T1000 (cell line): ENCODE results near the gene APBA2.

Experiments used
- DNase-seq: peaks from one replicate; lab custom pipeline; 2025; ENCODE audit warnings: mixed read lengths; lab: John Stamatoyannopoulos, UW

The APBA2 gene

DNA sequence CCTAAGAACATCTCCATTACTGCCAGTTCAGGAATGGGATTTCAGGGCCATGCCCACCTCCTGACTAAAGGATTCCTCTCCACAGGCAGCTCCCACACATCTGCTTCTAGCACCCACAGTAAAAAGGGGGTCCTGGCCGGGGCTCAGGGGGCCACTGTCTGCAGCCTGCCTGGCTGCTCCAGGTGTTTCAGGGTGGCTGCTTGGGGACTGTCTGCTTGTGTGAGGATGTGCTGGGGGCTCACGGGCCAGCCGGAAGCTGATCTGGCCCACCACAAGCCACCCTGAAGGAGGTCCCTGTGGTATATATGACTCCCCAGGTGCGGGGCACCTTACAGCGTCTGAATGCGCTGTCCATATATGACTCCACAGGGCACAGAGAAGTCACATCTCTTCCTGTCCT lies 248.5 kb downstream of the APBA2 start:
- DNase-seq: no peak

DNA sequence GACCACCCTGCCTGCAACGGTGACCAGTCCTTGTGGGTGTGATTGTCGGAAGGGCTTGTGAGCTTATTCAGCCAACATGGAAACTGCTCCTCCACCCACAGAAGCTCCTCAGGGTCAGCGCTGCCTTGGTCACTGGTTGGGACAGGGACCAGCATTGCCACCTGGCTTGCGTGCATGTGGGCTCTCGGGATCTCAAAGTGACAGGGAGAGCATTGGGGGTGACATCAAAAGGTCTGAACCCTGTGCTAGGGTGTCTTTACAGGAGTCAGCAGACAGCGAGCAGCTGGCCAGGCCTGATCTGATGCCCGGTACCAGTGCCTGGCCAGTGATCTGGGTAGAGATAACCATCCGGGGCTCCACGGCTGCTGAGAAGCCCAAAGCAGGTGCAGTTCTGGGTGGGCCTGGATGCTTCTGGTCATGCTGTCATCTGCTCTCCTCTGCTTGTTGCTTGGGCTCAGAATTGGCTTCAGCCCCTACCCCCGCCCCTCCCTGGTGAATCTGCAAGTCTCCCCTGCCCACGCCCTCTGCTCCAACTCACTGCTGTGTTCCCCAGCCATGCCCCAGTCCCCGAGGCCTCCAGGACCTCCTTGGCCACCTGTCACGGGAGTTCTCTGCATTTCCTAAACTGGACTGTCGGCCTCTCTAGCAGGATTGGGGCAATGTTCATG lies 249.0 kb downstream of the APBA2 start:
- DNase-seq: no peak

DNA sequence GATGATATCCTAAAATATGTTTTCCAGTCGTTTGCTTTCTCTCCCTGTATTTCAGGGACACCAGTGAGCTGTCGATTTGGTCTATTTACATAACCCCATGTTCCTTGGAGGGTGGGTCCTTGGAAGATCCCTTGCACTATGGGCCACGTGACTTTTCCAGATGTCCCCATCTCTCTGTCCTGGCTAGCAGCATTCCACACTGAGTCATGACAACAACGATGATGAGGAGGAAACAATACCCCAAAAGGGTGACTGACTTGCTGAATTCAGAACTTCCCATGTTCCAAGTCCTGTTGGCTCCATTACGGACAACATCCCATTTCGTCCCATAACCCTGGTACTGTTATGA lies 249.5 kb downstream of the APBA2 start:
- no peak for DNase-seq

DNA sequence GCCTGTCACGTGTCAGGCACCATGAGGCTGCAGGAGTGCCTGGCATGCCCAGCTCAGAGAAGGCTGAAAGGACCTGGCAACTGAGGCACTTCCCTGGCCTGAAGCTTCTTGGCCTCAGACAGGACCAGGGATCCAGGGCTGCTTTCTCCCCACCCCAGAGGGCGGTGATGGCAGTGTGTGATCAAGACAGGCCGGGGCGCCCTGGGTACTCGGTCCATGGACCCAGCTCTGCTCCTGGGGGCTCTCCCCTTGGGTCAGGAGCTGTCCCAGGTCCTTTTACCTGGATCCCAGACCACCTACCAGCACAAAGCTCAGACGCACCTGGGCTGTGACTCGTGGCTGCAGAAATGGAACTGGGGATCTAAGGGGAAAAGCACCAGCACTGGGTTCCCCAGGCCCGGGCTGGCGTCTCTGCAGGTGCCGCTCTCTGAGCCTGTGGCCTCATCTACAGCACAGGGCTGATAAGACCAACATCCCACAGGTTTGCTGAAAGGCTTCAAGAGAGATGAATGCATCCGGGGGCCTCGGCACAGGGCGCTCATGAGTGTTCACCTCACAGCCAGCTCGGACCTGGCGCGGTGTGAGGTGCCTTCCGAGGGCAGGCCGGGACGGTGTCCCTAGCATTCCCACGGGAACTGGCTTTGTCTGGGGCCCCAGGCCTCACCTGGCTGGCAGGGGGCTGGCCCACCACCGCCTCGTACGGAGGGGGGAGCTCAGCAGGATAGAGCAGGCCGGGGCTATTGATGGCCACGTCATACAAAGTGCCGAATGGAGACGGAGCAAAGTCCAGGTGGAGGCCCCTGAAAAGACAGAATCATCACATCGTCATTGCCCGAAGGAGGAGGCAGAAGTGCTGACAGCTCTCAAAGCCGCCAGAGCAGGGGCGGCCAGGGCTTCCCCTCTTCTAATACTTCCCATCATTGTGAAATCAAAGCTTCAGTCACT lies 250.2 kb downstream of the APBA2 start:
- no peak for DNase-seq

DNA sequence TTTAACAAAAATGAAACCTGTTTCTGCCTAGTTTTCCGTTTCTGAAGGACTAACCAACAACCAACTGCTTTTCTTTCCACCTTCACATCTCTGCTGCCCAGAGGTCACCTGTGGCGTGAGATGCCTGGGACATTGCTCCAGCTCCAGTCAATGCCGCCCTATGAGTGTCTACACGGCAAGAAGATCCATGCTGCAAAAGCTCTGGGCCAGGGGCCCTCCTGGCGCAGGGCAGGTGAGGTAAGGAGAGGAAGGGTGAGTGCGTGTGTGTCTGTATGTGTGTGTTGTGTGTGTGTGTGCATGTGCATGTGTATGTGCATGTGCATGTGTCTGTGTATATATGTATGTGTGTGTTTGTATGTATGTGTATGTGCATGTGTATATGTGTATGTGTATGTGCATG lies 252.5 kb downstream of the APBA2 start:
- DNase-seq: no peak

DNA sequence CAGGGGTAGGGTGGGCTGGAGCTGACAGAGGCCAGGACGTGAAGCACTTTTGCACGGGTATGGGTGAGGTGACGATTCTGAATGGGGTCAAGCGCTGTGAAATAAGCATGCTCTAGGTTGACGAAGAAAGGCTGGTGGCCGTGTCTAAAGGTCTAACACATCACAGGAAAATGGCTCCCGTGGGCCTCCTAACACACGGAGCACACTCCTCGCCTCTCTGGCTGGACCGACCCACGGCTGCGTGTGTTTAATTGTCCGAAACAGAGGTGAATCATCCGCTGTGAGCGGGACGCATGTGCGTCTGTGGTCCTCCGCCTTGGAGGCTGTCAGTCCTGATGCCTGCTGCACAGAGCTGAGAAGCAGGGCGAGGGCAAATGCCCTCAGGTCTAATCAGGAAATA lies 253.3 kb downstream of the APBA2 start:
- no peak for DNase-seq

DNA sequence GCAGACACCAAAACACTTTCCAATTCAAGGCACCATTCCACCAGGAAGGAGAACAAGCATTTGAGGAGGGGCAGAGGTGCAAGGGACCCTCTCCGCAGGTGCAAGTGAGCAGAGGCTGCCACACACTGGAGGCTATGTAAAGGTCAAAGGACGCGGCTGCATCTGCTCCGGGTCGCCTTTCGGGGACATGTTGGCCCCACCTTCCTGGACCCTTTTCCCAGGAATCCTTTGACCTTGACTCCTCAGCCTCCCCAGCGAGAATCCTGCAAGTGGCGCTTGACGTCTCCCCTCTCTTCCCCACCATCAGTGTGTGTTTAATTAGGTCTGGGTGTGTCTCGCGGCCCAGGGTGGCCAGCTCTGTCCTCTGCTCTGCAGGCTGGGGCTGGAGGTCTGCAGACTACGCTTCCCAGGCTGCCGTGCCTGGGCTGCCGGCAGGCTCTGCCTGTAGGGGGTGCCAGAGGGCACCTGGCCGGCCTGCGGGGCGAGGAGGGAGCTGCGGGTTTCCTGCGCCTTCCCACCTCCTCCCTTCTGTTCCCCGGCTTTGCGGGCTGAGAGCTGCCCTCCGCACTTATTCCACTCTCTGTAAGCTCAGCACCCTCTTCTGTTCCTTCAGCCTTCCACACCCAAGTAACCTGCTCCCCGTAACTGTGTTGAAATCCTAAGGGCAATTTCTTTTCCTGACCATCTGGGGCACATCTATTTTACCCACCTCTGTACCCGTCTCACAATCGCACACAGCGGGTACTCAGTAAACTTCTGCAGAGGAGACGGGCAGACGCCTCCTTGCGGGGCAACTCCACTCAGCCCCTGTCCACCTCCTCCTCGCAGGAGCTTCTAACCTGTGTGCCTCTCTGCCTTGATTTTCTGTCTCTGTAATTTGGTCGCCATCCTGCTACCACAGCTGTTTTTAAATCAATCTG lies 254.0 kb downstream of the APBA2 start:
- no peak for DNase-seq

DNA sequence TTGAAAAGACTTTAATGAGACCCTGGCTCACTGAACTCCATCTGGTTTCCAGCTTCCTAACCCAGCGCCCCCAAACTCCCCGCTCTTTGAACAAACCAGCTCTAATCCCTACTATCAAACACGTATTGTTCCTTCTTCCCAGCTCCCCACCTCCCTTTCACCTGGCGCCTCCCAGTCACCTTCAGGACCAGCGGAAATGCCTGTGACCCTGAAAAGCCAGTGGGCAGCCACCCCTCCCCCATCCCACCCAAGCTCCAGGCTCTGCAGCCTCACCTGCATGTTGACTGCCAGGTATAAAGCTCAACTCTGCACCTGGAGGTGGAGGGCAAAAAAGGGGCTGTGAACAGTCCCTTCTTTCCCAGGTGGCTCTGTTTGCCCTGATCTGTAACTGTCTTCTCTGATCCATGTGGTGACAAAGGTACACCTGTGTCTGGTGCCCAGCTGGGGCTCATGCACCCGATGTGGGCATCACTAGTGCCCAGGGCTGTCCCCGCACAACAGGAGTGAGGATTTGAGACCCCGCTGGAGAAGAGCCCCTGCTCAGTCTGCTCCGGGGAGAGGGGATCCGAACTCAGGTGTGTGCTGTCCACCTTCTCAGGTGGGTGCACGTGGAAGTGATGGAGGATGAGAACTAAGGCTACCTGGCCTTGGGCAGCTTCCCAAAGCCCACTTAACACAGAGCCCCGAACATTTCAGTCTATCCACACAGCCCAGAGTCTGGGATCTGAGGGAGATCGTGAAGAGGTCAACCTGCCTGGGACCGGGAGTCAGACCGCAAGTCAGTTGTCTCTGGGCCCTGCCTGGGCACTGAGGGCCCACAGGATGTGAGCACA lies 254.9 kb downstream of the APBA2 start:
- DNase-seq: no peak

DNA sequence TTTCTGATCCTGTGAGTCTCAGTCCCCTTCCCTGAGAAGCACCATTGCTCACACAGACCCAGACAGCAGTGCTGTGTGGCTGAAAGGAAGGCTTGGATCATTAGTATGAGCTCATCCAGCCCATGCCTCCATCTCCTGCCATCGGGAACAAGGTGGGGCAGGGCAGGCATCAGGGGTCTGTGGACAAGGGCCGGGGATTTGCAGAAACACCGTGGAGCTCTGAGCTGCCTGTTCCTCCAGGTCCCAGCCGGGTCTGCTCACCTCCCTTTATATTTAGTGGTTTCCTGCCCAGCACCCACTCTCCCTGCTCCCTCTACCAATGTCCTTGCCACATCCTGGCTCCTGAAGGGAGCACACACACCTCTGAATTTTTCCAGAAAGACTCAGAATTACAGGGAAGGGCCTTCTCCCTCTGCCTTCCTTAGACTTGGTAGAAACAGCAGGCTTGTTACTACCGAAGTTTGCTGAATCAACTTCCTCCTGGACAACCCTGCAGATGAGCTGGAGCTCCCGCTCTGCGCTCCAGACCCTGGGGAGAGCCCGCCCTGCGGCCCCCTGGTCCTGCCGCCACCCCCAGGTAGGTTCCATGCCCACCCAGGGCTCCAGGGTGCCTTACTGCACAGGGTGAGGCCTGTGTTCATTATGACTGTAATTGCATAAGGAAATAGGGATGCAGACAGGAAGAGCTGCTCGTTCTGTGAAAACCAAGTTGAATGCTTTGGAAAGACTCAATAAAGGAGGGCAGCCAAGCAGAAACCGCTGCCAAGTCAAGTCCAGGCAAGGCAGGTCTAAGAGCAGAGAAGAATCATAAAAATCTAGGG lies 255.7 kb downstream of the APBA2 start:
- no peak for DNase-seq

DNA sequence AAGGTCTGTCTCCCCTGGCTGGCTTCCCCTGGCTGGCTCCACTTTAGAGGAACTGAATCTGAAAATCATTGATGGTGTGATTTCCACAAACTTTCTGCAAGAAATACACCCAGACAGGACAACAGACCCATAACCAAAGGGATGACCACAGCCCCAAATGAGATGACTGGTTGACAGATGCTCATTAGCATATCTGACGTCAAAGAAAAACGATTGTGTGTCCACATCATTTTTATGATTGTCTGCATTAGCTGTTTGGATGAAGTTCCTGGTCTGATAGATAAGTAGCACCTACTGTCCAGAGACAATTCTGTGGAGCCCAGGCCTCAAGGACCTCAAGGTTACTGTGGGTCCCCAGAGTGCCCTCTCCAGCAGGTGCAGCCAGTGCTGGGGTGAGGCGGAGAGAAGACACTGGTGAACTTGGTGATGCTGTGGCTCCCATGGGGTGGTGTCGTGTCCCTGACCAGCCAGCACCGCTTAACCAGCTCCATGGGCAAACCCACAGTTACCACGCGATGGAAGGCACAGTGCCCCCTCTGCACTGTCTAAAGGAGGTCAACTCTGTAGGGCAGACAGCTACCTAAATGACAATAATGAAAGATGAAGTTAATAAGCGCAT lies 256.5 kb downstream of the APBA2 start:
- no peak for DNase-seq

DNA sequence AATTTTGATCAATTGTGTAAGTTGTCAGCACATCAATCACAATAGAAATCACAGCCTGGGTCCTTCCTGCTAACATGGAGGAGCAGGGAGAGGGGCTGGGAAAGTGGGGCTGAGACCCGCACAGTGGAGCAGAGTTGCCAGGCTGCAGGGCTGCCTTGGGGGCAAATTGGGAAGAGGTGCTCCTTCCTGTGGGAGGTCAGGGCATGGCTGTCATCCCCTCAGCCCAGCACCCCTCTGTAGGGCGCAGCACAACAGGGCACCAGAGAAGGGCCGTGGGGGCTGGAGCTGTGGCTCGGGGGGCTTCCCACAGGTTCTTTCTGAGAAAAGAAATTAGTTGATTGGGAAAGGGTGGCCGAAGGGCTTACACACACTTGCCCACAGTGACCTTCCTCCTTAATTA lies 257.5 kb downstream of the APBA2 start:
- no peak for DNase-seq

DNA sequence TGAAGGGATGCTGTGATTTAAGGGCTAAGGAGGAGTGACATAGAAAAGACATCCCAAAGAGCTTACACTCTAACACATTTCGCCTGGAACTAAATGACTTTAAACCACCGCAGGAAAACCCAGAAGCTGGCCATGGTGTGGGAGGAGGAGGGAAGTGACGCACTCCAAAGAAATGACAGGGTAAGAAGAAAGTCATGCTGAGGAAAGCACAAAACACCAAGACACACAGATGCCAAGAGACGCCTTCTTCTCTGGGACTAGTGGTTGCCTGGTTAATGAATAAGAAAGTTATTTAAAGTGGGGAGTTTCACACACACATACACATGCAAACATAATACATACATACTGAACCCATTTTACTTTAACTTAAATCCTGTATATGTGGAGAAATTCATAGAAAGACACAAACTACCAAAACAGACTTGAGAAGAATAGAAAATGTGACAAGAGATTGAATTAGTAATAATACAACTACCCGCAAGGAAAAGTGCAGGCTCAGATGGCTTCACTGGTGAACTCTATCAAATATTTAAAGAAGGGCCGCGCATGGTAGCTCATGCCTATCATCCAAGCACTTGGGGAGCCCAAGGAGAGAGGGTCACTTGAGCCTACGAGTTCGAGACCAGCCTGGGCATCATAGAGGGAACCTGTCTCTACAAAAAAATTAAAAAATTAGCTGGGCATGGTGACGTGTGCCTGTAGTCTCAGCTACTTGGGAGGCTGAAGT lies 258.3 kb downstream of the APBA2 start:
- DNase-seq: no peak

DNA sequence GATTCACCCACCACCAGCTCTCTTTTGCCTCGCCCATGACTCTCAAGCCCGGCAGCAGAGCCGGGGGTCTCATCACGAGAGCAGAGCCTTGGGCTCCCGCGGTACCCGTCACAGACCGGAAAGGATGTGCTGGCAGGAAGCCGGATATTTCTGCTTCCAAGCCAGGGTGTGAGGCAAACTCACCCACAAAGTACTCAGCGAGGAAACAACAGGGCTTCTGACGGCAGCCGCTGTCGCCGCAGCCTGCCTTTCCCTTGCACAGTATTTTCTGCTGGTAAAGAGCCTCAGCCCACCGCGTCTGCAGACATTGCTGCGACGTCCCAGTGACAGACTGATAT lies 263.9 kb downstream of the APBA2 start:
- no peak for DNase-seq

DNA sequence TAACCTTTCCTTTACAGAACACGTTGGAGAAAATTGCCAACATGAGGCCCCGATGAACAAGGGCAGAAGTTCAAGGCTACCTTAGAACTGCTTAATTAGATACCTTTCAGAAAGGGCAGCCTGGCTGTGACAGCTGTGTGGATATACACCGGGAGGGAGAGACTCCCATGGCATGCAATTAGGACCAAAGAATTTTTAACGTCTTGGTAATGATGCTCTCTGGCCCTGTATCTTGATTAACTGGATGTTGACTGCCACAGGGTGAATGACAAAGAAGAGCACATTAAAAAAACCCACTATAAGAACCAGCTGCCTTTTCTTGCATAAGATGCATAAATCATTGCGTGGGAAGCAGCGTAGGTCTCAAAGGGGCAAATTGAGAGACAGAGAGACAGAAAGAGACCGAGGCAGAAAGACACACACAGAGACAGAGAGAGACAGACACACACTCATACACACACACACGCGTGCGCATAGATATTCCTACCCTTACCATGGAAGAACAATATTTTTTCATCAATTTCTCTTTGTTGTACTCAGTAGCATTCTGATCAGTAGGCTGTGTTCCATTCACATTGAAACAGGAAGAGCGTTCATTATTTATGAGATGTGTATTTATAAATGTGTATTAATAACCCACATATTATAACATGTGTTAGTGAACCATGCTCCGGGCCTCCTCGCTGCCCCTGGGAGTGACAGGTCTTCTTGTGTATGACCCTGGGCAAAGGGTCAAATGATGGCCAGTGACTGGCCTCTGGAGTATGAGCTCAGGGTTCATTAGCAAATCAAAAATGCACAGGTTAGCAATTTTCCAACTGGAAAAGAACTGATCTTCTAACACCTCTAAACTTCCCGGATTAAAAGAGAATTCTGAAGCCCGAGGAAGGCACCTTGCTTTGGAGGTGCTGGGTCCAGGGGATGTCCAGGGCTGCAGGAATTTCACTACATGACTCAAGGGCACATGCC lies 265.0 kb downstream of the APBA2 start:
- DNase-seq: no peak

DNA sequence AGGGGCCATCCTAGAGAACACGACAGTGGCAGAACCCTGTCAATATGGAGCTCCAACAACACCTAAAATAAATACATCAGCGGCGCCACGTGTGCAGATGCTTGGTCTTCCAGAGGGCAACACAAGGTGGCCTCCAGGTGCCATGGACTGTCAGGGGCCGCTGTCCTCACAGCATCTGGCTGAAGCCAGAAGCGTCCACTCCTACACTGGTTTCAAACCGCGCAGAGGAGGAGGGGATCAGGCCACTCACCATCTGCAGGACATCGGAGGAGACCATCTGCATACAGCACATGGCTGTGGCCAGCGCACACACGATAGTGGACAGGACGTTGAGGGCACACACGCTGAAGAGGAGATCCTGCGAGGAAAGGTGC lies 265.7 kb downstream of the APBA2 start:
- no peak for DNase-seq

DNA sequence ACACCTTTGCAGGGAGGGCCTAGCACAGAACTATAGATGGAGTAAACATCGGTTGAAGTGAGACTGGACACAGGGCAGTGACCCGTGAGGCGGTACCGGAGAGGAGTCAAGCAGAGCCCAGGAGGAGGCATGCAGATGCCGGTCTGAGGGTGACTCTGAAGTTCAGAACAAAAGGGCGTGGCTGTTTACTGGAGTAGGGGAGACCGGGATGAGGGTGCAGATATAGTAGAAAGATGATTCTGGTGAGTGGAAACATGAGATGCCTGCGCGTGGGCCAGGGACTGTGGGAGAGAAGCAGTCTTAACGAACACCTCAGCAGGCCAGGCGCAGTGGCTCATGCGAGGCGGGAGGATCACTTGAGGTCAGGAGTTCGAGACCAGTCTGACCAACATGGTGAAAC lies 270.7 kb downstream of the APBA2 start:
- DNase-seq: no peak

DNA sequence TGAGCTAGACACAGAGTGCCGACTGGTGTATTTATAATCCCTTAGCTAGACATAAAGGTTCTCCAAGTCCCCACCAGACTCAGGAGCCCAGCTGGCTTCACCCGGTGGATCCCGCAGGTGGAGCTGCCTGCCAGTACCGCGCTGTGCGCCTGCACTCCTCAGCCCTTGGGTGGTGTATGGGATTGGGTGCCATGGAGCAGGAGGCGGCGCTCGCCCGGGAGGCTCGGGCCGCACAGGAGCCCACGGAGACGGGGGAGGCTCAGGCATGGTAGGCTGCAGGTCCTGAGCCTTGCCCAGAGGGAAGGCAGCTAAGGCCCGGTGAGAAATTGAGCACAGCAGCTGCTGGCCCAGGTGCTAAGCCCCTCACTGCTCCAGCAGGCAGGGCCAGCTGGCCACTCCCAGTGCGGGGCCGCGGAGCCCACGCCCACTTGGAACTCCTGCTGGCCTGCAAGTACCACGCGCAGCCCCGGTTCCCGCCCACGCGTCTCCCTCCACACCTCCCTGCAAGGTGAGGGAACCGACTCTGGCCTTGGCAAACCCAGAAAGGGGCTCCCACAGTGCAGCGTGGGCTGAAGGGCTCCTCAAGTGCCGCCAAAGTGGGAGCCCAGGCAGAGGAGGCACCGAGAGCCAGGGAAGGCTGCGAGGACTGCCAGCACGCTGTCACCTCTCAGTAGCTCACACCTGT lies 274.1 kb downstream of the APBA2 start:
- no peak for DNase-seq

DNA sequence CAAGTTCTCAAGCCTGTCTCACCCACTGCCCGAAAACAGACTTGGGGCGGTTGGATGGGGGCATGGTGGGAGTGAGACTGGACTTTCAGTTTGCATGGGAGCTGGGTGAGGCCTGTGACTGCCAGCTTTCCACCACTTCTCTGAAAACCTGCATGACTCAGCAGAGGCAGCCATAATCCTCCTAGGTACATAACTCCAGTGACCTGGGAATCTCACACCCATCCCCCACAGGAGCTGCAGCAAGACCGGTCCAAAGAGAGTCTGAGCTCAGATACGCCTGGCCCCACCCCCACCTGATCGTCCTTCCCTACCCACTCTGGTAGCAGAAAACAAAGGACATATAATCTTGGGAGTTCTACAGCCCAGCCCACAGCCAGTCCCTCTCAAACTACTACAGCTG lies 276.6 kb downstream of the APBA2 start:
- DNase-seq: no peak
